ENCODE data around the gene ERP44.
"Not testable (repeated sequence)": the region's sequence is repeated elsewhere in the genome, so short reads cannot be mapped to it uniquely, and the experiment has no call there.

The ERP44 gene

GRCh38 chr9:100099722-100100042 is 882 bp upstream of the ERP44 start:
- DNase-seq, result no peak

GRCh38 chr9:100098046-100098886 is 534 bp downstream of the ERP44 start:
- peak; percentile 44 for DNase-seq

- no peak for DNase-seq
These were observed 2.4 kb downstream of the ERP44 start for GRCh38 chr9:100096378-100096916.

GRCh38 chr9:100094411-100094810 is 4.4 kb downstream of the ERP44 start:
- not testable (repeated sequence) for DNase-seq

GRCh38 chr9:100092066-100092465 is 6.7 kb downstream of the ERP44 start:
- DNase-seq, result no peak

GRCh38 chr9:100091650-100092049 is 7.2 kb downstream of the ERP44 start:
- DNase-seq, result no peak

GRCh38 chr9:100090880-100091279 is 7.9 kb downstream of the ERP44 start:
- no peak for DNase-seq

GRCh38 chr9:100088202-100088601 is 10.6 kb downstream of the ERP44 start:
- DNase-seq, result no peak

GRCh38 chr9:100087218-100087617 is 11.6 kb downstream of the ERP44 start:
- no peak for DNase-seq

GRCh38 chr9:100086097-100086635 is 12.6 kb downstream of the ERP44 start:
- DNase-seq, result no peak

- DNase-seq, result no peak
These were observed 14.1 kb downstream of the ERP44 start for GRCh38 chr9:100084734-100085133.

- no peak for DNase-seq
These were observed 14.7 kb downstream of the ERP44 start for GRCh38 chr9:100084128-100084453.

GRCh38 chr9:100083448-100084127 is 15.2 kb downstream of the ERP44 start:
- DNase-seq, result no peak

GRCh38 chr9:100082782-100083181 is 16.0 kb downstream of the ERP44 start:
- DNase-seq, result no peak

- not testable (repeated sequence) for DNase-seq
These were observed 22.5 kb downstream of the ERP44 start for GRCh38 chr9:100076256-100076655.

- no peak for DNase-seq
These were observed 23.8 kb downstream of the ERP44 start for GRCh38 chr9:100074989-100075388.

GRCh38 chr9:100074093-100074492 is 24.7 kb downstream of the ERP44 start:
- DNase-seq, result no peak

GRCh38 chr9:100072805-100073204 is 26.0 kb downstream of the ERP44 start:
- DNase-seq, result no peak

- no peak for DNase-seq
These were observed 27.5 kb downstream of the ERP44 start for GRCh38 chr9:100071271-100071670.

- DNase-seq, result no peak
These were observed 28.4 kb downstream of the ERP44 start for GRCh38 chr9:100070104-100071041.

GRCh38 chr9:100069068-100069467 is 29.7 kb downstream of the ERP44 start:
- not testable (repeated sequence) for DNase-seq

GRCh38 chr9:100067990-100068389 is 30.8 kb downstream of the ERP44 start:
- not testable (repeated sequence) for DNase-seq

GRCh38 chr9:100066539-100066938 is 32.3 kb downstream of the ERP44 start:
- DNase-seq, result no peak
